WERI-Rb-1 (cell line): ENCODE results near the gene RIMS1.

Experiments
- DNase-seq: peaks from one replicate; pipeline ENCODE4 v3.0.0-alpha.2; 2020
- H3K27ac ChIP-seq: fragments of 250-450 bp; sonication (Bioruptor Pico); 2 replicates; pipeline ENCODE4 v1.5.1; 2020; ENCODE audit warnings: mild to moderate bottlenecking, moderate library complexity
- H3K27me3 ChIP-seq: fragments of 250-450 bp; sonication (Bioruptor Pico); 2 replicates; pipeline ENCODE4 v1.5.1; 2021; ENCODE audit warnings: mild to moderate bottlenecking, low read depth, moderate library complexity; ENCODE audit not compliant: insufficient read depth, severe bottlenecking
- H3K36me3 ChIP-seq: fragments of 250-450 bp; sonication (Bioruptor Pico); 2 replicates; pipeline ENCODE4 v1.5.1; 2020; ENCODE audit warnings: mild to moderate bottlenecking, moderate library complexity
- H3K4me3 ChIP-seq: 2 replicates; pipeline ENCODE4 v1.5.1; 2011; ENCODE audit warnings: low read depth, mild to moderate bottlenecking, control low read depth, low read length
- H3K9me3 ChIP-seq: fragments of 250-450 bp; sonication (Bioruptor Pico); 2 replicates; pipeline ENCODE4 v1.5.1; 2021; ENCODE audit warnings: mild to moderate bottlenecking, moderate library complexity; ENCODE audit not compliant: severe bottlenecking
- TF ChIP-seq, protein P1 (sequence below): IDR thresholded peaks from 2 replicates; pipeline ENCODE4 v1.5.1; 2011; ENCODE audit warnings: low read depth, mild to moderate bottlenecking, control low read depth, inconsistent platforms, low read length

The RIMS1 gene

DNA sequence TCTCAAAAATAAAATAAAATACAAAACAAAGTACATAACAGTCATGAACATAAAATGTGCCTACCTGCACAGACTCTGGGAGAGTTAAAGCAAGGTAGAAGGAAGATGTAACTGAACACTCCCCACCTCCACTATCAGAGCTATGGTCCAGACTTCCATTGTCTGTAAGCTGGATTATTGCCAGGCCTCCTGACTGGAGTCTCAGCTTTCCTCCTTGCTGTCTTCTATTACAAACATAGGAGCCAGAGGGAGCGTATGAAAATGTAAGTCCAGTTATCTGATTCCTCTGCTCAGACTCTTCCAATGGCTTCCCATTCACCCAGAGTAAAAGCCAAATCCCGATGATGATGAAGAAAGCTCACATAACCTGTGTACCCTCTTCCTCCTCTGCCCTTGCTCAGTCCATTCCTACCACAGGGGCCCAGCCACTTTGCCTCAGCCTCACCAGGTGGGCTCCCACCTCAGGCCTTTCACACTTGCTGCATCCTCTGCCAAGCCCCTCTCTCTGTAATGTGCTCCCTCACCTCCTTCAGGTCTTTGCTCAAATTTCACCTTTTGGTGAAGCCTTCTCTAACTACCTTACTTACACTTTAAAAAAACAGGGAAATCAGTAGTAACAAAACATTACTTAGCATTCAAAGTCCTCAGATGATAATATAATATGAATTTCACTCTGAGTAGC, 194.1 kb downstream of the RIMS1 start:
- no peaks in the 10 kb centered on the region for H3K9me3 ChIP-seq
- no peaks in the 10 kb centered on the region for H3K27me3 ChIP-seq
- H3K36me3 ChIP-seq, result no peaks in the 10 kb centered on the region
- DNase-seq, result no peak
- no peak overlapping the region for H3K27ac ChIP-seq
- H3K4me3 ChIP-seq, result no peak overlapping the region
- TF ChIP-seq, protein P1, sequence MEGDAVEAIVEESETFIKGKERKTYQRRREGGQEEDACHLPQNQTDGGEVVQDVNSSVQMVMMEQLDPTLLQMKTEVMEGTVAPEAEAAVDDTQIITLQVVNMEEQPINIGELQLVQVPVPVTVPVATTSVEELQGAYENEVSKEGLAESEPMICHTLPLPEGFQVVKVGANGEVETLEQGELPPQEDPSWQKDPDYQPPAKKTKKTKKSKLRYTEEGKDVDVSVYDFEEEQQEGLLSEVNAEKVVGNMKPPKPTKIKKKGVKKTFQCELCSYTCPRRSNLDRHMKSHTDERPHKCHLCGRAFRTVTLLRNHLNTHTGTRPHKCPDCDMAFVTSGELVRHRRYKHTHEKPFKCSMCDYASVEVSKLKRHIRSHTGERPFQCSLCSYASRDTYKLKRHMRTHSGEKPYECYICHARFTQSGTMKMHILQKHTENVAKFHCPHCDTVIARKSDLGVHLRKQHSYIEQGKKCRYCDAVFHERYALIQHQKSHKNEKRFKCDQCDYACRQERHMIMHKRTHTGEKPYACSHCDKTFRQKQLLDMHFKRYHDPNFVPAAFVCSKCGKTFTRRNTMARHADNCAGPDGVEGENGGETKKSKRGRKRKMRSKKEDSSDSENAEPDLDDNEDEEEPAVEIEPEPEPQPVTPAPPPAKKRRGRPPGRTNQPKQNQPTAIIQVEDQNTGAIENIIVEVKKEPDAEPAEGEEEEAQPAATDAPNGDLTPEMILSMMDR, result no peak

DNA sequence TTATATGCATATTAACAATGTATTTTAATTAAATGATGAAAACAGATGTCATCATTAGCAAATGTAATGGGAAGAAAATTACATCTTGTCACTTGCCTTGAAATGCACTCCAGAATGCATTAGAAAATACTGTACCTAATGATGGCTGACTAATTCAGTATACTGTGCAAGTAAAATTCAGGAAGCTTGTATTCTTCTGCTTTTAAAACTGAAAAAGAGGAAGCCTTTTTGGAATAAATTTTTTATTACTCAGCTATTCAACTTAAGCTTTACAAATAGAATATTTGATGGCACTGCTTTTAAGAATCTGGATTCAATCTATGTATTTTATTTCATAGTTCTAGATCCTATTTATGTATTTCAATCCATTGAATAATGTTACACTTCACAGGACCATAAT, 195.5 kb downstream of the RIMS1 start:
- Histone ChIP-seq H3K9me3 (no peaks in the 10 kb centered on the region), H3K4me3 (no peak overlapping the region), H3K27ac (no peak overlapping the region), H3K27me3 (no peaks in the 10 kb centered on the region), H3K36me3 (no peaks in the 10 kb centered on the region)
- TF ChIP-seq, protein P1, result no peak
- no peak for DNase-seq

DNA sequence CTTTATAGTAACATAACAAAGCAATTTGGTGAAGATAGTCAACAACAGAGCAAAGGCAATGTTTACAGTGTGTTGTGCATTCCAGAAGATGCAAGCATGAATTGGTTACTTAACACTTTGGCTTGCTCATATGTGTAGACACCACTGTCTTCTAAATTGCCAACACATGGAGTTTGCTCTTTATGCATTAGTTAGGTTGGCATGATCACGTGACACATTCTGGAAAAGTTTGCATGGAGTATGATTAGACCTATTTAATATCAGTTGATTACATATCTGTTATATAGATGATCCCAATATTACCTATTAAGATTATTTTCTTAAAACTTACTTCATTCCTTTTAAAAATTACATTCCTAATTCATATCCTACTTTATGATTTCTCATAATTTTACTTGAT, 197.6 kb downstream of the RIMS1 start:
- H3K9me3 ChIP-seq, result no peaks in the 10 kb centered on the region
- DNase-seq, result no peak
- TF ChIP-seq, protein P1, result no peak

DNA sequence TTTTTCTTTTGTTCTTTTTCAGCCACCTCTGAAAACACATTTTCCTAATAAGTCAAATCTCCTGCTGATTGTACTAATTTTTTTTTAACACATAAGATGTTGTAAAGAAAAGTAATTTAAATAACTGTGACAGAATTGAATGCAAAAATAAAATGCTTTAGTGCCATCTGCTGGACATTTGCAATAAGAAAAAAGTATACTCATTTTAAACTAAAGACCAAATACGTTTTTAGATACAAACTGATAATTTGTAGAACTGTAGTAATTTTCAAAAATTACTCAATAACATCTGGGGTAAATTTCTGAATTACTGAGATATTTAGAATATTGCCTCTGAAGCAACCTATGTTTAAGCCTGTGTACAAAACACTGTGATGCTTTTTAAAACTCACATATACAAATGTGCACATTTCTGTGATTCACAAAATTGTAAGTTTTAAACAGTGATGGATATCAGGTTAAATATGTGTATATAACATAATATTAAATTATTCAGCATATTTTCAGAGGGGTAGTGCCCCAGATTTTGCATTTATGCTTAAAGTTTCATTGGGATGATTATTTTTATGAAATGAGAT, 198.7 kb downstream of the RIMS1 start:
- Histone ChIP-seq H3K36me3 (no peaks in the 10 kb centered on the region), H3K9me3 (no peaks in the 10 kb centered on the region), H3K27ac (no peak overlapping the region), H3K4me3 (no peak overlapping the region), H3K27me3 (no peaks in the 10 kb centered on the region)
- TF ChIP-seq, protein P1, result no peak
- DNase-seq, result no peak

More for the DNA sequence above, 197.6 kb downstream of the RIMS1 start:
- no peaks in the 10 kb centered on the region for H3K27me3 ChIP-seq
- no peak overlapping the region for H3K4me3 ChIP-seq
- H3K27ac ChIP-seq, result no peak overlapping the region
- no peaks in the 10 kb centered on the region for H3K36me3 ChIP-seq

DNA sequence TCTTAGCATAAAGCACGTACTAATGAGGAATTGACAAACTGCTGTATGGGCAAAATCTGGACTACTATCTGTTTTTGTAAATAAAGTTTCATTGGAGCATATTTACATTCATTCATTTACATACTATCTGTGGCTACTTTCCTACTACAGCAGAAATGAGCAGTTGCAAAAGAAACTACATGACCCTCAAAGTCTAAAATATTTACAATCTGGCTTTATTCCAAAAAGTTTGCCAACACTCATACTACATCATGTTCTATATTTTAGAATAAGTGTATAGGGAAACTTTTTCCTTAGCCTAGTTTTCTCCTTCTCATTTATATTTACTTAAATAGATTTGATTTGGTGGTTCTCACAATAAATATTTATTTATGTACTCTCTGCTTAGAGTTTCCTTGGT, 208.2 kb downstream of the RIMS1 start:
- H3K27ac ChIP-seq, result no peak overlapping the region
- TF ChIP-seq, protein P1, result no peak
- H3K27me3 ChIP-seq, result no peaks in the 10 kb centered on the region
- H3K9me3 ChIP-seq, result no peaks in the 10 kb centered on the region
- H3K36me3 ChIP-seq, result no peaks in the 10 kb centered on the region
- DNase-seq, result no peak
- no peak overlapping the region for H3K4me3 ChIP-seq

DNA sequence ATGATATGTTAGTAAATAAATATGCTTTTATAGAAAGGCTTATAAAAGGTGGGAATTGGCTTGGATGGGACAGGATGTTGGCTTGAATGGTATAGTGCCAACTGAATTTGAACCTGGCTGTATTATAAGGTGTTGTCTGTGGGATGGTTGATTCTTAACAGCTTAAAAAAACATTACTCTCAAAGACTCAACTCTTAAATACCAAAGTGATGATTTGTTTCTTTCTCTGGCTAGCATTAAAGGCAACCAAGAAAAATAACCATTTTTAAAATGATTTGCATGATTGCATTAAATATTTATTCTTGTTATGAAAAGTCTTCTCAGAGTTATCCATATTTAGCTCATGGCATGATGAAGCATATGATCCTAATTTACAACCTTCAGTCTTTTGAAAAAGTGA, 216.2 kb downstream of the RIMS1 start:
- no peak for DNase-seq
- H3K27ac ChIP-seq, result no peak overlapping the region
- no peaks in the 10 kb centered on the region for H3K9me3 ChIP-seq
- no peaks in the 10 kb centered on the region for H3K36me3 ChIP-seq
- TF ChIP-seq, protein P1, result no peak
- H3K27me3 ChIP-seq, result no peaks in the 10 kb centered on the region
- H3K4me3 ChIP-seq, result no peak overlapping the region
